Cardiac fibroblast (primary cell): ENCODE data around the gene MED15.
"Not testable (repeated sequence)": the region's sequence is repeated elsewhere in the genome, so short reads cannot be mapped to it uniquely, and the experiment has no call there.

ENCODE experiments used
- DNase-seq, 2 donors: peaks; one replicate each; pipeline versions ENCODE4 v3.0.0 to v3.0.0-alpha.2; 2010; ENCODE audit warnings: low read depth in 2 of 2
- H3K4me3 ChIP-seq, 2 donors: replicated peaks in 1 of 2; 1 replicate in 1 of 2; 2 replicates in 1 of 2; pipeline ENCODE4 v1.5.1; 2011; ENCODE audit warnings: low read depth in 2 of 2, low read length in 2 of 2, mild to moderate bottlenecking in 2 of 2, moderate library complexity in 1 of 2
- CTCF ChIP-seq: IDR thresholded peaks from one replicate; pipeline ENCODE4 v1.5.1; 2011; ENCODE audit warnings: low read depth, mild to moderate bottlenecking, low read length, inconsistent platforms

The MED15 gene

GRCh38 chr22:20619045-20619892 lies 111.9 kb downstream of the MED15 start:
- H3K4me3 ChIP-seq = no peak overlapping the region
- no peak for TF ChIP-seq CTCF
- DNase-seq = no peak

DNA sequence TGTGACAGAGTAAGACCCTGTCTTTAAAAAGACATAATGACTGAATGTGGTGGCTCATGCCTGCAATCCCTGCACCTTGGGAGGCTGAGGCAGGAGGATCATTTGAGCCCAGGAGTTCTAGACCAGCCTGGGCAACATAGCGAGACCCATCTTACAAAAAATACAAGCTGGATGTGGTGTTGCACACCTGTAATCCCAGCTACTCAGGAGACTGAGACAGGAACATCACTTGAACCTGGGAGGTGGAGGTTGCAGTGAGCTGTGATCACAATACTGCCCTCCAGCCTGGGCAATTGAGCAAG lies 112.4 kb downstream of the MED15 start:
- not testable (repeated sequence) for H3K4me3 ChIP-seq

GRCh38 chr22:20621162-20621561 lies 113.8 kb downstream of the MED15 start:
- no peak for DNase-seq
- no peak for TF ChIP-seq CTCF
- H3K4me3 ChIP-seq = no peak overlapping the region

More for the DNA sequence above, 112.4 kb downstream of the MED15 start:
- DNase-seq = not testable (repeated sequence)

DNA sequence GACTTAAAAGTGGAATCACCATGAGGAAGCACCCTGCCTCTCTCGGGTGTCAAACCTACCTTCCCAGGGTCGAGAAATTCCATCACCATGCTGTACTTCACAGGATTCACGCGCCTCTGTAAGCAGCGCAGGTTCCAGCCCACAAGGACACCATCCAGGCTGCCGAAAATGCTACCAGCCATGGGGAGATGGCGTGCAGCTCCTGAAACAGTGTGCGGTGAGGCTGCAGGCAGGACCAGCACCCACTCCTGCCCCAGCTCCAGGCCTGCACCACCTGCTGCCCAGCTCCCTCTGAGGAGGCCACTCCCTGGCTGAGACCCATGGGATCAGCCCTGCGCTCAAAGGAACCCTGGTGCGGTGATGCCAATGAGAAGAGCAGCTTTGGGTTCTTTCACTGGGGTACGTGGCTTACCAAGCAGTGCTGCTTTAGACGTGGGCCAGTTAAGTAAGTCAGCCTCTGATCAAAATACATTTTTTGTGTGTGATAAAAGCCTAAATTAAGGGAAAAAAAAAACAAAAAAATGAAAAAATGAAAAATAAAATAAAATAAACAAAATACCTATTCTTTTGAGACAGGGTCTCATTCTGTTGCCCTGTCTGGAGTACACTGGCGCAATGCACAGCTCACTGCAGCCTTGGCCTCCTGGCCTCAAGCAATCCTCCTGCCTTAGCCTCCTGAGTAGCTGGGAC lies 115.4 kb downstream of the MED15 start:
- H3K4me3 ChIP-seq = no peak overlapping the region
- no peak for DNase-seq
- no peak for TF ChIP-seq CTCF

GRCh38 chr22:20624161-20624616 lies 116.8 kb downstream of the MED15 start:
- DNase-seq = peak in 1 of 2 donors; percentile 12
- no peak overlapping the region for H3K4me3 ChIP-seq
- no peak for TF ChIP-seq CTCF

DNA sequence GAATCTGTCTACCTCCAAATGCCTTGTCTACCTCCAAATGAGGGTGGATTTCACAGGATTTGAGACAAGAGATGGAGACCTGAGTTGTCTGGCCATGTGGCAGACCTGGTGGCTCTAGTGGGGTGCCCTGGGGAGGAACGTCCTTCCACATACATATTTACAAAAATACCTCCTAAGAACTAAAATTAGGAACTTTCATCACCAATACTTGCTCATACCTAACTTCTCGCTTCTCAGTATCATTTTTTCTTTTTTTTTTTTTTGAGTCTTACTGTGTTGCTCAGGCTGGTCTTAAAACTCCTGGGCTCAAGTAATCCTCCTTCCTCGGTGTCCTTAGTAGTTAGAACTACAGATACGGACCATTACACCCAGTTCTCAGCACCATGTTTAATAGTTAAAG lies 117.9 kb downstream of the MED15 start:
- no peak for DNase-seq
- H3K4me3 ChIP-seq = no peak overlapping the region
- no peak for TF ChIP-seq CTCF

DNA sequence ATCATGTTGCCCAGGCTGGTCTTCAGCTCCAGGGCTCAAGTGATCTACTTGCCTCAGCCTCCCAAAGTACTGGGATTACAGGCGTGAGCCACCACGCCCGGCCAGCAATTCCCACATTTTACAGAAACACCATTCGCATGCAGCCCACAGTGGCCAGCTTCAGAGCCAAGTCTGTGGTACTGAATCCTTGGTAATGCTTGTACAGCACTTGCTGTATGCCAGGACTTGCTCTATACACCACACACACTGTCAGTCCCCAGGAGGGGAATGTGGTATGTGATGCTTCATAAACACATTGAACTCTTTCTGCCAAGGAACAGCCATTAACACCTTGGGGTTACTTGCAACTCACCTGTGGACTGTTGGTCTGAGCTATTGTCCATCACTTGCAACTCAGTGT lies 119.4 kb downstream of the MED15 start:
- TF ChIP-seq CTCF = no peak

More for the DNA sequence above, 119.4 kb downstream of the MED15 start:
- DNase-seq = no peak
- H3K4me3 ChIP-seq = no peak overlapping the region
